ENCODE results near the gene RBM25. TPM values are rescaled to one million over a fixed set of nuclear protein-coding genes. Genes with fewer than 3 reads are reported as not detected.
A peak's percentile ranks its signal among the peaks of the same experiment; 100 is the strongest.
"Not testable (repeated sequence)": the region's sequence is repeated elsewhere in the genome, so short reads cannot be mapped to it uniquely, and the experiment has no call there.

Gene RBM25
- total RNA-seq, 3 donors from 2014 or later, result 69.9 to 90.6 (median 76.4) TPM

DNA sequence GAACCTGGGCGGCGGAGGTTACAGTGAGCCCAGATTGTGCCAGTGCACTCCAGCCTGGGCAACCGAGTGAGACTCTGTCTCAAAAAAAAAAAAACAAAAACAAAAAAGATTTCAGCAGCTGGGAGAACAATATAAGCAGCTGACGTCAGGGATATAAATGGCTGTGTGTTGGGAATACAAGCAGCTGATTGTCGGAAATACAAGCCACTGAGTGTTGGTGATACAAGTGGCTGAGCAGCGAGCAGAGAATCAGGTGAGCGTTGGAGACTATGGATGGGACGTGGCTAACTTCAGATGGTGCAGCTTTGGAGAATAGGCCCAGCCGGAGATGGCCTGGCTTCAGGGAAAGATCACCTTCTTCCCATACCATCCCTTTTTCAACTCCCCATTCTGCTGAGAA lies 109.9 kb downstream of the RBM25 start:
- intact Hi-C loops (cut with DNase I; ENCODE audit: low total_unique reads), result no loop called here
- Histone ChIP-seq H3K4me3 (no peak overlapping the region), H3K27me3 (no peaks in the 10 kb centered on the region), H3K27ac (no peak overlapping the region), H3K9me3 (no peaks in the 10 kb centered on the region), H3K4me1 (no peaks in the 10 kb centered on the region), H3K36me3 (no peaks in the 10 kb centered on the region)
- DNase-seq (ENCODE audit: low spot score in 2 of 2), result no peak
- TF ChIP-seq POLR2AphosphoS5 (IDR thresholded peaks at IDR 0.05) (no peak), POLR2A (IDR thresholded peaks at IDR 0.05) (no peak)
- TF ChIP-seq, protein P1, sequence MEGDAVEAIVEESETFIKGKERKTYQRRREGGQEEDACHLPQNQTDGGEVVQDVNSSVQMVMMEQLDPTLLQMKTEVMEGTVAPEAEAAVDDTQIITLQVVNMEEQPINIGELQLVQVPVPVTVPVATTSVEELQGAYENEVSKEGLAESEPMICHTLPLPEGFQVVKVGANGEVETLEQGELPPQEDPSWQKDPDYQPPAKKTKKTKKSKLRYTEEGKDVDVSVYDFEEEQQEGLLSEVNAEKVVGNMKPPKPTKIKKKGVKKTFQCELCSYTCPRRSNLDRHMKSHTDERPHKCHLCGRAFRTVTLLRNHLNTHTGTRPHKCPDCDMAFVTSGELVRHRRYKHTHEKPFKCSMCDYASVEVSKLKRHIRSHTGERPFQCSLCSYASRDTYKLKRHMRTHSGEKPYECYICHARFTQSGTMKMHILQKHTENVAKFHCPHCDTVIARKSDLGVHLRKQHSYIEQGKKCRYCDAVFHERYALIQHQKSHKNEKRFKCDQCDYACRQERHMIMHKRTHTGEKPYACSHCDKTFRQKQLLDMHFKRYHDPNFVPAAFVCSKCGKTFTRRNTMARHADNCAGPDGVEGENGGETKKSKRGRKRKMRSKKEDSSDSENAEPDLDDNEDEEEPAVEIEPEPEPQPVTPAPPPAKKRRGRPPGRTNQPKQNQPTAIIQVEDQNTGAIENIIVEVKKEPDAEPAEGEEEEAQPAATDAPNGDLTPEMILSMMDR (IDR thresholded peaks at IDR 0.05), result no peak

DNA sequence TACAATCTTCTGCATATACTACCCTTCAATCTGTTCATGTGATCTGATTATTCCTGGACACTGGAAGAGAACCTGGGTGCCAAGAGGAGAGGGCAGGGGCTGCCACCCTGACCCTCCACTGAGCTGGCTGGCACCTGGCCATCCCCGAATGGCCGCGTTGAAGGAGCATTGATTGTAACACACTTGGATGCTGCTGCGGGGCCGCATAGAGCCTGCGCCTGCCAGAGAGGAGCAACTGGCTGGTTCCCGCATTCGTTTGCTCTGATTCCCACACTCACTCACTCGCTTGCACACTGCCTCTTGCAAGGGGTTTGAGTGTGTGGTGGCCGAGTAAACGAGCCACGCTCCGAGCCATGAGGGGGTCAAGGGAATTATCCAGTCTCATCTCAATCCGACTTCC lies 110.4 kb downstream of the RBM25 start:
- intact Hi-C loops (cut with DNase I; ENCODE audit: low total_unique reads), result no loop called here
- no peaks in the 10 kb centered on the region for H3K36me3 ChIP-seq
- no peaks in the 10 kb centered on the region for H3K27me3 ChIP-seq
- DNase-seq (ENCODE audit: low spot score in 2 of 2), result no peak
- no peaks in the 10 kb centered on the region for H3K9me3 ChIP-seq
- H3K4me3 ChIP-seq, result no peak overlapping the region
- H3K4me1 ChIP-seq, result no peaks in the 10 kb centered on the region
- TF ChIP-seq POLR2AphosphoS5 (IDR thresholded peaks at IDR 0.05) (no peak), POLR2A (IDR thresholded peaks at IDR 0.05) (no peak)
- TF ChIP-seq, protein P1 (IDR thresholded peaks at IDR 0.05), result no peak
- H3K27ac ChIP-seq, result no peak overlapping the region

DNA sequence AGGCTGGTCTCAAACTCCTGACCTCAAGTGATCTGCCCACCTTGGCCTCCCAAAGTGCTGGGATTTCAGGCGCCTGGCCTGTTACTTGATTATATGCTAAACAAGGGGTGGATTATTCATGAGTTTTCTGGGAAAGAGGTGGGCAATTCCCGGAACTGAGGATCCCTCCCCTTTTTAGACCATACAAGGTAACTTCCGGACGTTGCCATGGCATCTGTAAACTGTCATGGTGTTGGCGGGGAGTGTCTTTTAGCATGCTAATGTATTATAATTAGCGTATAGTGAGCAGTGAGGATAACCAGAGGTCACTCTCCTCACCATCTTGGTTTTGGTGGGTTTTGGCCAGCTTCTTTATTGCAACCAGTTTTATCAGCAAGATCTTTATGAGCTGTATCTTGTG lies 111.5 kb downstream of the RBM25 start:
- H3K4me3 ChIP-seq; H3K4me1 ChIP-seq; DNase-seq (ENCODE audit: low spot score in 2 of 2); intact Hi-C loops (cut with DNase I; ENCODE audit: low total_unique reads); H3K36me3 ChIP-seq; H3K27ac ChIP-seq; H3K9me3 ChIP-seq; H3K27me3 ChIP-seq: not testable (repeated sequence)

DNA sequence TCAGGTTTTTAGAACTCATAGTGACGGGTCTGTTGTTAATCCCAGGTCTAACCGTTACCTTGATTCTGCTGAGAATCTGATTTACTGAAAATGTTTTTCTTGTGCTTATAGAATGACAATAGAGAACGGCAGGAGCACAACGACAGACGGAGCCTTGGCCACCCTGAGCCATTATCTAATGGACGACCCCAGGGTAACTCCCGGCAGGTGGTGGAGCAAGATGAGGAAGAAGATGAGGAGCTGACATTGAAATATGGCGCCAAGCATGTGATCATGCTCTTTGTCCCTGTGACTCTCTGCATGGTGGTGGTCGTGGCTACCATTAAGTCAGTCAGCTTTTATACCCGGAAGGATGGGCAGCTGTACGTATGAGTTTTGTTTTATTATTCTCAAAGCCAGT lies 112.4 kb downstream of the RBM25 start:
- H3K9me3 ChIP-seq, result no peaks in the 10 kb centered on the region
- no peaks in the 10 kb centered on the region for H3K4me1 ChIP-seq
- H3K27ac ChIP-seq, result no peak overlapping the region
- H3K27me3 ChIP-seq, result no peaks in the 10 kb centered on the region
- no peak overlapping the region for H3K4me3 ChIP-seq
- intact Hi-C loops (cut with DNase I; ENCODE audit: low total_unique reads), result no loop called here
- no peak for DNase-seq (ENCODE audit: low spot score in 2 of 2)
- TF ChIP-seq, protein P1 (IDR thresholded peaks at IDR 0.05), result no peak
- TF ChIP-seq POLR2A (IDR thresholded peaks at IDR 0.05) (no peak), POLR2AphosphoS5 (IDR thresholded peaks at IDR 0.05) (no peak)
- H3K36me3 ChIP-seq, result no peaks in the 10 kb centered on the region

DNA sequence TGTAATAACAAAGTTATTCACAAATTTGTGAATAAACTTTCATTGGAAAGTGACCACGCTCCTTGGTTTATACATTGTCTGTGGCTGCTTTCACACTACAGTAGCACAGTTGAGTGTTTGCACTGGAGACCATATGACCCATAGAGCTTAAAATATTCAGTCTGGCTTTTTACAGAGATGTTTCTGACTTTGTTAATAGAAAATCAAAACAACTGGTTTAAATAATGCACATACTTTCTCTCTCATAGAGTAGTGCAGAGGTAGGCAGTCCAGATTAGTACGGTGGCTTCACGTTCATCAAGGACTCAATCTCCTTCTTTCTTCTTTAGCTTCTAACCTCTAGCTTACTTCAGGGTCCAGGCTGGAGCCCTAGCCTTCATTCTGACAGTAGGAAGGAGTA lies 114.2 kb downstream of the RBM25 start:
- Histone ChIP-seq H3K4me1 (no peaks in the 10 kb centered on the region), H3K27ac (no peak overlapping the region), H3K9me3 (no peaks in the 10 kb centered on the region), H3K36me3 (no peaks in the 10 kb centered on the region), H3K4me3 (no peak overlapping the region), H3K27me3 (no peaks in the 10 kb centered on the region)
- intact Hi-C loops (cut with DNase I; ENCODE audit: low total_unique reads), result no loop called here
- TF ChIP-seq POLR2AphosphoS5 (IDR thresholded peaks at IDR 0.05), result no peak
- TF ChIP-seq POLR2A (IDR thresholded peaks at IDR 0.05), result no peak
- TF ChIP-seq, protein P1 (IDR thresholded peaks at IDR 0.05), result no peak
- no peak for DNase-seq (ENCODE audit: low spot score in 2 of 2)

DNA sequence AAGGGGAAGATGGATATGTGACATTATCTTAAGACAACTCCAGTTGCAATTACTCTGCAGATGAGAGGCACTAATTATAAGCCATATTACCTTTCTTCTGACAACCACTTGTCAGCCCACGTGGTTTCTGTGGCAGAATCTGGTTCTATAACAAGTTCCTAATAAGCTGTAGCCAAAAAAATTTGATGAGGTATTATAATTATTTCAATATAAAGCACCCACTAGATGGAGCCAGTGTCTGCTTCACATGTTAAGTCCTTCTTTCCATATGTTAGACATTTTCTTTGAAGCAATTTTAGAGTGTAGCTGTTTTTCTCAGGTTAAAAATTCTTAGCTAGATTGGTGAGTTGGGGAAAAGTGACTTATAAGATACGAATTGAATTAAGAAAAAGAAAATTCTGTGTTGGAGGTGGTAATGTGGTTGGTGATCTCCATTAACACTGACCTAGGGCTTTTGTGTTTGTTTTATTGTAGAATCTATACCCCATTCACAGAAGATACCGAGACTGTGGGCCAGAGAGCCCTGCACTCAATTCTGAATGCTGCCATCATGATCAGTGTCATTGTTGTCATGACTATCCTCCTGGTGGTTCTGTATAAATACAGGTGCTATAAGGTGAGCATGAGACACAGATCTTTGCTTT lies 114.9 kb downstream of the RBM25 start:
- no peak for DNase-seq (ENCODE audit: low spot score in 2 of 2)
- no peaks in the 10 kb centered on the region for H3K36me3 ChIP-seq
- intact Hi-C loops (cut with DNase I; ENCODE audit: low total_unique reads), result no loop called here
- TF ChIP-seq, protein P1 (IDR thresholded peaks at IDR 0.05), result peak in 1 of 3 donors; percentile 40
- no peak for TF ChIP-seq POLR2A (IDR thresholded peaks at IDR 0.05)
- no peaks in the 10 kb centered on the region for H3K9me3 ChIP-seq
- no peaks in the 10 kb centered on the region for H3K4me1 ChIP-seq
- no peak overlapping the region for H3K4me3 ChIP-seq
- no peaks in the 10 kb centered on the region for H3K27me3 ChIP-seq
- no peak overlapping the region for H3K27ac ChIP-seq
